DMS53 (cell line): ENCODE measurements around the gene CACNA2D3.

Experiments
- DNase-seq: peaks from one replicate; lab custom pipeline; 2025; lab: John Stamatoyannopoulos, UW

CACNA2D3 gene

GRCh38 chr3:54800478-54800877 is 678.1 kb downstream of the CACNA2D3 start:
- DNase-seq: no peak

- DNase-seq: no peak
These were observed 679.6 kb downstream of the CACNA2D3 start for GRCh38 chr3:54801977-54802376.

- DNase-seq: no peak
These were observed 688.0 kb downstream of the CACNA2D3 start for GRCh38 chr3:54810401-54810800.

GRCh38 chr3:54814224-54814623 is 691.9 kb downstream of the CACNA2D3 start:
- DNase-seq: no peak

GRCh38 chr3:54817628-54818027 is 695.3 kb downstream of the CACNA2D3 start:
- no peak for DNase-seq

- no peak for DNase-seq
These were observed 696.1 kb downstream of the CACNA2D3 start for GRCh38 chr3:54818486-54818885.

GRCh38 chr3:54818942-54819341 is 696.6 kb downstream of the CACNA2D3 start:
- no peak for DNase-seq

- DNase-seq: no peak
These were observed 697.6 kb downstream of the CACNA2D3 start for GRCh38 chr3:54819946-54820345.

- DNase-seq: no peak
These were observed 699.9 kb downstream of the CACNA2D3 start for GRCh38 chr3:54822206-54822605.

- DNase-seq: no peak
These were observed 703.9 kb downstream of the CACNA2D3 start for GRCh38 chr3:54826251-54826691.

GRCh38 chr3:54827056-54827687 is 704.8 kb downstream of the CACNA2D3 start:
- no peak for DNase-seq

GRCh38 chr3:54827776-54828175 is 705.4 kb downstream of the CACNA2D3 start:
- no peak for DNase-seq

GRCh38 chr3:54830658-54831057 is 708.3 kb downstream of the CACNA2D3 start:
- DNase-seq: peak; percentile 20

- DNase-seq: no peak
These were observed 708.8 kb downstream of the CACNA2D3 start for GRCh38 chr3:54831112-54831511.

- DNase-seq: no peak
These were observed 710.5 kb downstream of the CACNA2D3 start for GRCh38 chr3:54832876-54833275.

GRCh38 chr3:54835701-54836100 is 713.3 kb downstream of the CACNA2D3 start:
- DNase-seq: no peak

GRCh38 chr3:54836871-54837270 is 714.5 kb downstream of the CACNA2D3 start:
- DNase-seq: peak; percentile 1

GRCh38 chr3:54837964-54838363 is 715.6 kb downstream of the CACNA2D3 start:
- DNase-seq: peak; percentile 1

GRCh38 chr3:54841471-54841870 is 719.1 kb downstream of the CACNA2D3 start:
- no peak for DNase-seq

GRCh38 chr3:54843352-54843751 is 721.0 kb downstream of the CACNA2D3 start:
- DNase-seq: no peak

GRCh38 chr3:54844211-54844610 is 721.9 kb downstream of the CACNA2D3 start:
- no peak for DNase-seq

- DNase-seq: no peak
These were observed 722.7 kb downstream of the CACNA2D3 start for GRCh38 chr3:54845011-54845410.

- no peak for DNase-seq
These were observed 723.2 kb downstream of the CACNA2D3 start for GRCh38 chr3:54845551-54845950.

GRCh38 chr3:54846119-54846518 is 723.8 kb downstream of the CACNA2D3 start:
- DNase-seq: no peak
